Stimulated activated CD4-positive, alpha-beta T cell treated with anti-CD3 and anti-CD28 coated beads, Interleukin-15, amount 100 ng/mL, for 48 hours (primary cell): ENCODE results near the gene ATAD3B.
A peak's percentile ranks its signal among the peaks of the same experiment; 100 is the strongest.
"Not testable (repeated sequence)": the region's sequence is repeated elsewhere in the genome, so short reads cannot be mapped to it uniquely, and the experiment has no call there.

Experiments used
- DNase-seq, 2 donors: peaks; one replicate each; pipeline ENCODE4 v3.0.0-alpha.2; 2020; ENCODE audit warnings: low read depth in 2 of 2

Gene ATAD3B, protein sequence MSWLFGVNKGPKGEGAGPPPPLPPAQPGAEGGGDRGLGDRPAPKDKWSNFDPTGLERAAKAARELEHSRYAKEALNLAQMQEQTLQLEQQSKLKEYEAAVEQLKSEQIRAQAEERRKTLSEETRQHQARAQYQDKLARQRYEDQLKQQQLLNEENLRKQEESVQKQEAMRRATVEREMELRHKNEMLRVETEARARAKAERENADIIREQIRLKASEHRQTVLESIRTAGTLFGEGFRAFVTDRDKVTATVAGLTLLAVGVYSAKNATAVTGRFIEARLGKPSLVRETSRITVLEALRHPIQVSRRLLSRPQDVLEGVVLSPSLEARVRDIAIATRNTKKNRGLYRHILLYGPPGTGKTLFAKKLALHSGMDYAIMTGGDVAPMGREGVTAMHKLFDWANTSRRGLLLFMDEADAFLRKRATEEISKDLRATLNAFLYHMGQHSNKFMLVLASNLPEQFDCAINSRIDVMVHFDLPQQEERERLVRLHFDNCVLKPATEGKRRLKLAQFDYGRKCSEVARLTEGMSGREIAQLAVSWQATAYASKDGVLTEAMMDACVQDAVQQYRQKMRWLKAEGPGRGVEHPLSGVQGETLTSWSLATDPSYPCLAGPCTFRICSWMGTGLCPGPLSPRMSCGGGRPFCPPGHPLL

DNA sequence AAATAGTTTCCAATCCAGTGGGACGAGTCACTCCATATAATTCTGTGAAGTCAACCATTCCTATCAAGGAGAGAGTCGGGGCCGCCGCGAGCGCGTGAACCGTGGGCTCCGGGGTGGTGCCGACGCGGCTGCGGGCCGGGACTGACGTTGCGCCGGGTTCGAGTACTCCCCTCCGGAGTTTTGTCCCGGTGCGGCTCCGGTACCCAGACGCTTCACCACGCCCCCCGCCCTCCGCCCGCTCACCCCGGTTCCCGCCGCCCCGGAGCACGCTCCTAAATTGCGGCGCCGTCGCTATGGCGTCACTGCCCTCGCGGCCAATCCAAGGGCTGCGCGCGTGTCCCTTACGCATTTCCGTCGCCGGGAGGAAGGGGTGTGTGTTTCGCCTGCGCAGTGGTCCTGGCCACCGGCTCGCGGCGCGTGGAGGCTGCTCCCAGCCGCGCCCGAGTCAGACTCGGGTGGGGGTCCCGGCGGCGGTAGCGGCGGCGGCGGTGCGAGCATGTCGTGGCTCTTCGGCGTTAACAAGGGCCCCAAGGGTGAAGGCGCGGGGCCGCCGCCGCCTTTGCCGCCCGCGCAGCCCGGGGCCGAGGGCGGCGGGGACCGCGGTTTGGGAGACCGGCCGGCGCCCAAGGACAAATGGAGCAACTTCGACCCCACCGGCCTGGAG is at the start of gene ATAD3B:
Gene ATAD3B, plus strand, starts transcription at position 377 of the 664 bp plus-strand sequence. Its CDS starts 120 bp downstream, at position 497.
- peak; percentile 91 to 95 for DNase-seq

DNA sequence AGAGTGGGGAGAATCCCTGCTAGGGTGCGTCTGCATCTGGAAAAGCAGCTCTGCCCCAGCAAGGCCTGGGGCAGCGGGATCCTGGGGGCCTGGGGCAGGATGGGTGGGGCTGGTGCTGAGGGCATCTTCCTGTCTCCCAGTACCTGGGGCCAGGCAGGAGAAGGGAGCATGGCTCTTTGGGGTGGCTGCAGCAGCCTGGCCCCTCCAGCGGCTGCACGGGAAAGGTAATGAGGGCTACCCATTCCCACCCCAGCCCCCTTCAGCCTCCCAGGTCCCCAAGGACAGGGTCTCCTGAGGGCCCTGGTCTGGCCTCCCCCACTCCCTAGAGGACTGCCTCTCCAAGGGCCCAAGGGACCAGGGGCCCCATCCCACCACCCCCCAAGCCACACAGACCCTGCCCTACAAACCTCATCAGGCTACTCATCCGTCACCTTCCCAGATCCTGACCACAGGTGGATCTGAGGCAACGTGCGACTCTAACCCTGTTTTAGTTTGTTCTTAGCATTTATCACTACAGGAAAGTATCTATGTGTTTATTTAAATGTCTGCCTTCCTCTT is 49.6 kb upstream of the ATAD3B start:
- DNase-seq = no peak

DNA sequence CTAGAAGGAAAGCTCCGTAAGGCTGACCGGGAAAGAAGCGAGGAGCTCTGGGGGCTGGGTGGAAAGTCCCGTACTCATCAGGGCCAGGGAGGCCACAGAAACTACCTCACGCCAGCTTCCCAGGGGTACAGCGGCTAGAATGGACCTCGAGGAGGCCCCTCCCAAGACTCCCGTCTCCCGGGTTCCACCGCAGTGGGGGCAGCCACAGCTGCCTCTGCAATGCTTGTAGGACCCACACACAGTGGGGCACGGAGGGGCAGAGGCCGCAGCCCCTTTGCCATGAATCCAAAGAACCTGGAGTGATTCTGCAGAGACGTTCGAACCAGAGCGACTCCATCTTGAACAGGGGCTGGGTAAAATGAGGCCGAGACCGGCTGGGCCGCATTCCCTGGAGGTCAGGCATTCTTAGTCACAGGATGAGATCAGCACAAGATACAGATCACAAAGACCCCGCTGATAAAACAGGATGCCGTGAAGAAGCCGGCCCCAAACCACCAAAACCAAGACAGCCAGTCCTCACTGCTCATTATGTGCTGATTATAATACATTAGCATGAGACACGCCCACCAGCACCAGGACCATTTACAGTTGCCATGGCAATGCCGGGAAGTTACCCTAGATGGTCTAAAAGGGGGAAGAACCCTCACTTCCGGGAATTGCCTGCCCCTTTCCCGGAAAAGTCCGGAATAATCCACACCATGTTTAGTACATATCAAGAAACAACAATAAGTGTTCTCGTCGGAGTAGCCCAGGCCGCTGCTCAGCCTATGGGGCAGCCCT is 48.9 kb upstream of the ATAD3B start:
- DNase-seq = no peak

DNA sequence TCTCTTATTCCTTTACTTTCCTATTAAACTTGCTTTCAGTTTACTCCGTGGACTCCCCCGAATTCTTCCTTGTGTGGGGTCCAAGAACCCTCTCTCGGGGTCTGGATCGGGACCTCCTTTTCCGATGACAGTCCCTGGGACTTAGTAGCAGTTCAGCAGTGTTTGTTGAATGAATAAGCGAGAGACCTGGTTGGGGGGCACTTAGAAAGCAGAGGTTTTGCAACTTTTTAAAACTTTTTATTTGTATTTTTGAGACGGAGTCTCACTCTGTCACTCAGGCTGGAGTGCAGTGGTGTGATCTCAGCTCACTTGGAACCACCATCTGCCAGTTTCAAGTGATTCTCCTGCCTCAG is 48.3 kb upstream of the ATAD3B start:
- DNase-seq = no peak

DNA sequence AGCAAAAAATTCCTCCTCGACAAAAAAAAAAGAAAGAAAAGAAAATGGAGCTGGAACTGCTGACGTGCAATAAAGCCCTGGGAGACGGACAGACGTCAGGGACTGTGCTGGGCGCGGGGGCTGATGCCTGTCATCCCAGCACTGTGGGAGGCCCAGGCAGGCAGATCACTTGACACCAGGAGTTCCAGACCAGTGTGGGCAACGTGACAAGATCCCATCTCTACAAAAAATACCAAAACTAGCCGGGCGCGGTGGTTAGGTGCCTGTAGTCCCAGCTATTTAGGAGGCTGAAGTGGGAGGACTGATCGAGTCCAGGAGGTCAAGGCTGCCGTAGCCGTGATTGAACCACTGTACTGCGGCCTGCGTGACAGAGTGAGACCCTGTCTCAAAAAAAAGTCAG is 46.9 kb upstream of the ATAD3B start:
- DNase-seq = no peak

DNA sequence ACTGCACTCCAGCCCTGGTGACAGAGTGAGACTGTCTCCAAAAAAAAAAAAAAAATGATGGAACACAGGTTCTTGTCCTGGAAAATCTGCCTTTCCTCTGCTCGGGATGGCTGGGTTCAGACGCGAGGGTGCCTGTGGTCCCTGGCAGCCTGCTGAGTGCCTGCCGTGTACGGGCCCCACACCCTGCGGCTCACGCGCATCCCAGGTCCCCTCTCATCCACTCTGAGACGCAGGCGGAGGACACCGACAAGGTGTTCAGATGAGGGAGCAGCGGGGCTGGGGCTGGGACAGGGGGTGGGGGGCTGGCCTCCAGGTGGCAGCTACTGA is 46.2 kb upstream of the ATAD3B start:
- DNase-seq = no peak

DNA sequence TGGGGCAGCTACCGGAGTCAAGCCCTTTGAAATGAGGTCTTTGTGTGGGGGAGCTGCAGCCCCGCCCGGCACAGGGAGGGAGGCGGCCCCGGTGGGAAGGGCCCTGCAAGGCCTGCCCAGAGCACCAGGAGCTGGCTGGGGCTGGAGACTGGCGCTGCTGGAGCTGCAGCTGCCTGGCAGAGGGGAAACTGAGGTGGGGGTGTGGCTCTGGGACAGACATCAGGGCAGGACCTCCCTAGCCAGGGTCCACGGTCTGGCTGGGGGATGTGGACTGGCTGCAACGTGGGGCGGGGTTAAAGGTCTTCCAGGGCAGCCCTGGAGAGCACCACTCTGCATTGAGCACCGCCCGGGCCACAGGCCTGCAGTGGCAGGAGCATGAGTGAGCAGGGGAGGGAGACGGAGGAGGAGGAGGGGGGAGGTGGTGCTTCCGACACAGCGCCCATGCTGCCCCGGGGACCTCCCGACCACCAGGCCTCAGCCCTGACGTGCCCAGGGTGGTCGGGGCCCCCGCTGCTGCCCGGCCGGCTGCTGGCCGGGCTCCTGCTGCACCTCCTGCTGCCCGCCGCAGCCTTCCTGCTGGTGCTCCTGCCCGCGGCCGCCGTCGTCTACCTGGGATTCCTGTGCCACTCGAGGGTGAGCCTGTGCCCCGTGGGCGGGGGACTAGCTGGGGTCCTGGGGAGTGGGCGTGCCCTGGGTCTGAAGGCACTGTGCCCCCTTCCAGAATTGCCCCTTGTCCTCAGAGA is 45.6 kb upstream of the ATAD3B start:
- no peak for DNase-seq

DNA sequence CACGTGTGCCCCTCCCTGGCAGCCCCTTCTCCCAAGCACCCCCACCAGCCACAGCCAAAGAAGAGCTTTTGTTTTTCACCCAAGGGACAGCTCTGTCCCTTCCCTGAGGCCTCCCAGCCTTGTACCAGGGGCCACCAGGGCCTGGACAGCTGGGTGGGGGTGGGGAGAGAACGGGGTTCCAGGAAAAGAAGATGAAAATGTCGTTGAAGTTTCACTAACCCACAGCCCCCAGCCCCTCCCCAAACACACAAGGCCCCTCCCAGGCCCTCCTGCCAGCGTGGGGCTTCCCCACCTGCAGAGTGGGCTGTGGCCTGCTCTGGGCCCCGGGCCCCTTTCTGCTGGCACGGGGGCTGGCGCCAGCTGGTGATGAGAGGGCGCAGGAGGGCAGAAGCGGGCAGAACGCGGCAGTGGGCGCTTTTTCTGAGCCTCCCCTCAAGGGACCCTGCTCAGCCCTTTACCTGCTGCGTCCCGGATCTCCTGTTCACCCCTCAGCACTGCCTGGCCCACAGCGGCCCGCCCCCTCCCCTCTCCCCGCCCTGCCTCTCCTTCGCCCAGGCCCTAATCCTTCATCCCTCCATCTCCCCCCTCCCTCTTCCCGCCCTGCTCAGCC is 45.0 kb upstream of the ATAD3B start:
- DNase-seq = no peak

DNA sequence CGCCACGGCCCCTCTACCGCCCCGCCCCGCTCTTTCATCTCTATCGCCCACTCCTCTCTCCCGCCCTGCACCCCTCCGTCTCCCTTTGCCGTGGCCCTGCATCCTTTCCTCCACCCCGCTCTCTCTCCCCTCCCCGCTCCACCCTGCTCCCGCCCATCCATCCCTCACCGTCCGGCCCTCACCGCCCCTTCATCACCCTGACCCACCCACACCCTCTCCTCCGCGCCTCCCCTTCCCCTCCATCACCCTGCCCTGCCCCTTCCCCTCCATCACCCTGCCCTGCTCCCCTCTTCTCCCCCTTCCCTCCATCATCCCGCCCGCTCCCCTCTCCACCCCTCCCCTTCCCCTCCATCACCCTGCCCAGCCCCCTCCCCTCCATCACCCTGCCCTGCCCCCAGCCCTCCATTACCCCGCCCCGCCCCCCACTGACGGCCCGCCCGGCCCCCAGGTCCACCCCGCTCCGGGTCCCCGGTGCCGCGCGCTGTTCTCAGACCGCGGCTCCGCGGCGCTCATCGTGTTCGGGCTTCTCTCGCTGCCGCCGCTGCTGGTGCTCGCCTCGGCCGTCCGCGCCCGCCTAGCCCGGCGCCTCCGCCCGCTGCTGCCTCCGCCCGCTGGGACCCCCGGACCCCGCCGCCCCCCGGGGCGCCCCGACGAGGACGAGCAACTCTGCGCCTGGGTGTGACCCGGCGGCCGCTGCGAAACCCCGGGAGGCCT is 44.3 kb upstream of the ATAD3B start:
- no peak for DNase-seq

DNA sequence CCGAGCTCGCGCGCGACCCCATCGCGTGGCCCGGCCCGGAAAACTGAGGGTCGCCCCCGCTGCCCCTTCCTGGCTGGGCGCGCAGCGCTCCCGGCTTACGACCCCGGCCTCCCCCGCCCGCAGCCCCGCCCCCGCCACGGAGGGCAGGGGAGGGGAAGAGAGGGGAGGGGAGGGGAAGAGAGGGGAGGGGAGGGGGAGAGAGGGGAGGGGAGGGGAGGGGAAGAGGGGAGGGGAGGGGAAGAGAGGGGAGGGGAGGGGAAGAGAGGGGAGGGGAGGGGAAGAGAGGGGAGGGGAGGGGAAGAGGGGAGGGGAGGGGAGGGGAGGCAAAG is 43.8 kb upstream of the ATAD3B start:
- no peak for DNase-seq

DNA sequence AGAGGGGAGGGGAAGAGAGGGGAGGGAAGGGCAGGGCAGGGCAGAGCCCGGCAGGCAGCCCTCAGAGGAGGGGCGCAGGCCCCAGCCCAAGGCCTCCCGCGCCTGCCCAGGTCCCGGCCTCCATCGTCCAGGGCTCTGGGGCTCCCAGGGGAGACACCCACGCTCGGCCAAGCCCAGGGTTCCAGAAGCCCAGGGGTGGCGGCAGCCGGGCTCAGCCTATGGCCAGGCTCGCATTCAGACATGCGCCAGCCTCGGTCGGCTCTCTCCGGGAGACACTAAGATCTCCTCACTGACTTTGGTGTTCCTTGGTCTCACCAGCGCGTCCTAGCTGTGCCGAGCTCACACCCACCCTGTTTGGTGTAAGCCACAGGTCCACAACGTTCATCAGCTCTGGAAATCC is 43.4 kb upstream of the ATAD3B start:
- DNase-seq = no peak

DNA sequence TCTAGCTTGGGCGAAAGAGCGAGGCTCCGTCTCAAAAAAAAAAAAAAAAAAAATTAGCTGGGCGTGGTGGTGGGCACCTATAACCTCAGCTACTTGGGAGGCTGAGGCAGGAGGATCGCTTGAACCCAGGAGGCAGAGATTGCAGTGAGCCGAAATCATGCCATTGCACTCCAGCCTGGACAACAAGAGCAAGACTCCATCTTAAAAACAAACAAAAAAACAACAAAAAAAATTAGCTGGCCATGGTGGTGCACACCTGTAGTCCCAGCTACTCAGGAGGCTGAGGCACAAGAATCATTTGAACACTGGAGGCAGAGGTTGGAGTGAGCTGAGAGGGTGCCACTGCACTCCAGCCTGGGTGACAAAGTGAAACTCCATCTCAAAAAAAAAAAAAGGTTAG is 42.6 kb upstream of the ATAD3B start:
- DNase-seq = not testable (repeated sequence)

DNA sequence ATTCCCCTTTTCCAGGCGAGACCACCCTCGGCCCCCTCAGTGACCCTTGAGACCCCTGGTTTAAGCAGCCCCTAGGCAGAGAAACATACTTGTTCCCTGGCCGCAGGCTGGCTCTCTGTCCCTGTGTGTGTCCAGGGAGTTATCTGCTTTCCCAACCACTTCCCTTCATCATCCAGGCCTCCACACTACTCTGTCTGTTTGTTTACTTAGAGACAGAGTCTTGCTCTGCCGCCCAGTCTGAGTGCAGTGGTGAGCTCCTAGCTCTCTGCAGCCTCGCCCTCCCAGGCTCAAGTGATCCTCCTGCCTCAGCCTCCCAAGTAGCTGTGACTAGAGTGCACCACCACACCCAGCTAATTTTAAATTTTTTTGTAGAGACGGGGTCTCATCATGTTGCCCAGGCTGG is 41.9 kb upstream of the ATAD3B start:
- DNase-seq = no peak

DNA sequence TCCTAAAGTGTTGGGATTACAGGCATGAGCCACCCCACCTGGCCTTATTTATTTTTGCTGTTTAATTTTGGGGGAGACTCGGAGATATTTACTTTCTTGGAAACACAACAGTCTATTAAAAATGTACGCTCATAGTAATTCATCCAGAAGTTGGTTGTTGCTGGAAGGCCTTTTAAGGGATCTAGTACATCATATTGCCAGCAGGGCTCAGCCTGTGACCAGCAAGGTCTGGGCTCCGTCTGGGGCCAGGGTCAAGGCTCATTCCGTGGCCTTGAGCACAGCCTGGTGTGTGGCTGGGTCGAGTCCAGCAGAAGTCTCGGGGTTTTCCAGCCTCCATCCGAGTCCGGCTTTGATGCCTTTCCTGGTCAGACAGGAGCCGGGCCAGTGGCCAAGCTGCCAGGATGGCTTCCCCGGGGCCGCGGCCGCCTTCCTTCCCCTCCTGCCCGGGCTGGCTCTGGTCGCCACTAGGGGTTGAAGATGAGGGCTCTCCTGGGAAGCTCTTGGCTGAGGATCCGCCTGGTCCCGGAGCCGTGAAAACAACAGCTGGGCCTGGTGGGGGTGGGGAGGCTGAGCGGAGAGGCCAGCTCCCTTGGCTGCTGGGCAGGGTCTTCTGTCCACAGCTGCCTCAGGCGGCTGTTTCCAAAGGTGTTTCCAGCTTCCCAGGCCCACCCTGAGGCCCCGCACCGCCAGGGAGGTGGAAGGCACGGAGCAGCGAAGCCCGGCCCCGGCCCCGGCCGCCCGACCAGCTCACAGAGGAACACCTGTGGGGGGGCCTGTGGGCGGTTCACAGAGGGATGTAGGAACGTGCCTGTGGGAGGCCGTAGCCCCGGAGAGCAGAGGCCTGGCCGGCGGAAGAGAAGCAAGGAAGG is 41.2 kb upstream of the ATAD3B start:
- no peak for DNase-seq

DNA sequence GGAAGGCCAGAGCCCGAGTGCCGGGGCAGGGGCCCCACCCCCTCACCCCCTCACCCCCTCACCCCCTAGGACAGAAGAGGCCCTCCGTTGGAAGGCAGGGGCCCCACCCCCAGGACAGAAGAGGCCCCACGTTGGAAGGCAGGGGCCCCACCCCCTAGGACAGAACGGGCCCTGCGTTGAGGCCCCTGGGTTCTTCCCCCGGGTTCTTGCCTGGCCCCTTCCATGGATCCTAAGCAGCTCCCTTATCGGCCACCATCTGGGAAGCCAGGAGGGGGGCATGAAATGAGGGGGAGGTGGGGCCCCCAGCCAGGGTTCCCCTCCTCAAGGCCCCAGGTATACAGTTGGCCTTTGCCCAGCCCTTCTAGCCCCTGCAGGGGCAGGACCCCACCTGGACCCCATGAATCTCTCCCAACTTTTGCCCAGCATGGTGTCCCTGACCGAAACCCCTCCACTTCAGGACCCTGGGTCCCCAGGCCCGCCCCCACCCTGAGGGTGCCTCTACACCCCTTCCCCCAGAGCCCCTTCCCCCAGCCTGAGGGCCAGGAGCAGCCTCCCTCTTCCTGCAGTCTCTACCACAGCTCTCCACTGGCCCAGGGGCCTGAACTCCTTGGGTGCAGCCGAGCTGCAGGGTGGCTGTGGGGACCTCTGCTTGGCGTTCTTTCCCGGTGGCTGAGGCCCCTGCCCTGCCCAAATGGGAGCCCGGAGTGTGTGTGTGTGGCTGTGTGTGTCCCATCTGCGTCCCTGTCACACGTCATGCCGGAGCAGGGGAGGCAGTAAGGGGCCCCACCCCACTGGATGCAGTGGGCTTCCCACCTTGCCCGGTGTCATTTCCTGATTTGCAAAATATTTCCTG is 40.3 kb upstream of the ATAD3B start:
- DNase-seq = no peak

DNA sequence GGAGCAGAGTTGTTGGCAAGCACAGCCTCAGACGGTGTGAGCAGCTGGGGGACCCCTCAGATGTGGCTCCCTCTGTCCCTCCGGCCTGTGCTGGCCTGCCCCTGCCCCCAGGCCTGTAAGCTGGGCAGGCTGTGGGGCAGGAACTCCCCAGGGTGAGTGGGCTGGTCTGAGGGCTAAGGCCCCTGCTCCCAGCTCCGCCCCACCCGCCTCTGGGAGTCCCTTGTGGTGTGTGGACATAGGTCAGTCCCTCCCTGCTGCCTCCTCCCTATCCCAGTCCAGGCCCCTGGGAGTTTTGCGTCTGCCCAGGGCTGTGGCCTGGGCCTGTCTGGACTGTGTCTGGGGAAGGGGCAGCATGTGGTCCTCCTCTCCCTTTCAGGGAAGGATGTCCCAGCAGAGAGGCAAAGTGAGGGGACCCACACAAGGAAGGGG is 39.7 kb upstream of the ATAD3B start:
- DNase-seq = no peak

DNA sequence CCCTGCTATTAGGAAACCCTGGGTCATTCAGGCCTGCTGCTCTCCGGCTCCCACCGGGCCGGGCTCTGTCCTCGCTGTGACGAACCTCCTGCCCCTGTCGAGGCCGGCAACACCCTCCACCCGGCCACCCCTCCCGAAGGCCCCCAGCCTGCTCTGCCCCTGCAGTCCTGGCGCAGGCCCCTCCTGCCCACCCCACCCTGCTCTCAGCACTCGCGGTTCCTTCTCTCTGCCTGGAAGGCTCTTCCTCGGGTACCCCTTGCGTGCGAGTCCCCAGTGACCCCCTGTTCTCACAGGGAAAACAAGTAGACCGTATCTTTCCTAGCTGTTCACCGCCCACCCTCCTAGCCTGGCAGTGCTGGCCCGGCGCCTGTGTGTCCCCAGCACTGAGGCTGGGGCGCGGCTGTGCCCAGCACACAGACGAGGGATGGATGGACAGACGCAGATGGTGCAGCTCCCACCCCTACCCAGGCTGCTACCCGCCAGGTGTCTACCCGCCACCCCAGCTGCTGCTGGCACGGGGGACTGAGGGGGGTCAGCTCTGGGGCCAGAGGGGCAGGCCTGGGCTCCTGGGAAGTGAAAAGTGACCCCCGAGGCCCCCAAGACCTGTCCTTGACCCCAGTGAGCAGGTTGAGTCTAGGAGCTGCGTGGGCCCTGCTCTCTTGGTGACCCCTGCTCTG is 39.2 kb upstream of the ATAD3B start:
- DNase-seq = no peak
